BLaER1 (cell line): ENCODE measurements around the gene MOB3B.

Experiments
- H3K27ac ChIP-seq: shearing (Covaris generic); formaldehyde crosslinking; 2 replicates; pipeline ENCODE4 v1.8.1; 2022
- H3K27me3 ChIP-seq: shearing (Covaris generic); formaldehyde crosslinking; 2 replicates; pipeline ENCODE4 v1.8.1; 2022
- H3K36me3 ChIP-seq: shearing (Covaris generic); formaldehyde crosslinking; 2 replicates; pipeline ENCODE4 v1.8.1; 2022
- H3K4me1 ChIP-seq: shearing (Covaris generic); formaldehyde crosslinking; 2 replicates; pipeline ENCODE4 v1.8.1; 2022
- H3K4me2 ChIP-seq: shearing (Covaris generic); formaldehyde crosslinking; 2 replicates; pipeline ENCODE4 v1.8.1; 2022
- H3K4me3 ChIP-seq: shearing (Covaris generic); formaldehyde crosslinking; 2 replicates; pipeline ENCODE4 v1.8.1; 2022
- H3K9ac ChIP-seq: shearing (Covaris generic); formaldehyde crosslinking; 2 replicates; pipeline ENCODE4 v1.8.1; 2022
- H3K9me3 ChIP-seq: shearing (Covaris generic); formaldehyde crosslinking; 2 replicates; pipeline ENCODE4 v1.8.1; 2022
- H4K20me1 ChIP-seq: shearing (Covaris generic); formaldehyde crosslinking; 2 replicates; pipeline ENCODE4 v1.8.1; 2022
- Cebpa-rat ChIP-seq: shearing (Covaris generic); IDR thresholded peaks from 2 replicates; pipeline ENCODE4 v1.8.1; 2022

Gene MOB3B

GRCh38 chr9:27340961-27341511 is 188.6 kb downstream of the MOB3B start:
- peaks cover 36% of the 10 kb centered on the region for H3K4me1 ChIP-seq
- H3K27me3 ChIP-seq = no peaks in the 10 kb centered on the region
- H3K4me2 ChIP-seq = peak overlapping the region; percentile 36
- H3K9ac ChIP-seq = no peak overlapping the region
- no peak overlapping the region for H3K27ac ChIP-seq
- no peak overlapping the region for H3K4me3 ChIP-seq
- H3K9me3 ChIP-seq = peaks cover 11% of the 10 kb centered on the region
- H3K36me3 ChIP-seq = no peaks in the 10 kb centered on the region
- H4K20me1 ChIP-seq = no peaks in the 10 kb centered on the region
- no peak for TF ChIP-seq Cebpa-rat

- Histone ChIP-seq H3K27me3 (no peaks in the 10 kb centered on the region), H3K4me3 (no peak overlapping the region), H3K9me3 (peaks cover 11% of the 10 kb centered on the region), H3K9ac (no peak overlapping the region), H3K4me1 (peaks cover 36% of the 10 kb centered on the region), H3K4me2 (peak overlapping the region; percentile 36), H4K20me1 (no peaks in the 10 kb centered on the region), H3K27ac (no peak overlapping the region), H3K36me3 (no peaks in the 10 kb centered on the region)
- TF ChIP-seq Cebpa-rat = no peak
These were observed 189.3 kb downstream of the MOB3B start for GRCh38 chr9:27340285-27340674.

- Histone ChIP-seq H3K4me1 (peaks cover 36% of the 10 kb centered on the region), H3K9me3 (peaks cover 11% of the 10 kb centered on the region), H3K27ac (no peak overlapping the region), H3K4me3 (no peak overlapping the region), H3K4me2 (peak overlapping the region; percentile 36; the same call in 1 of the 2 replicates), H3K27me3 (no peaks in the 10 kb centered on the region), H4K20me1 (no peaks in the 10 kb centered on the region), H3K36me3 (no peaks in the 10 kb centered on the region), H3K9ac (no peak overlapping the region)
- no peak for TF ChIP-seq Cebpa-rat
These were observed 189.8 kb downstream of the MOB3B start for GRCh38 chr9:27339661-27340284.

GRCh38 chr9:27338527-27338903 is 191.1 kb downstream of the MOB3B start:
- no peak for TF ChIP-seq Cebpa-rat
- H3K9me3 ChIP-seq = peaks cover 2% of the 10 kb centered on the region
- H3K4me3 ChIP-seq = no peak overlapping the region
- no peaks in the 10 kb centered on the region for H3K27me3 ChIP-seq
- H3K36me3 ChIP-seq = no peaks in the 10 kb centered on the region
- peaks cover 39% of the 10 kb centered on the region for H3K4me1 ChIP-seq
- no peaks in the 10 kb centered on the region for H4K20me1 ChIP-seq
- no peak overlapping the region for H3K9ac ChIP-seq
- H3K4me2 ChIP-seq = no peak overlapping the region
- no peak overlapping the region for H3K27ac ChIP-seq

- H4K20me1 ChIP-seq = no peaks in the 10 kb centered on the region
- peaks cover 42% of the 10 kb centered on the region for H3K4me1 ChIP-seq
- H3K9ac ChIP-seq = no peak overlapping the region
- no peaks in the 10 kb centered on the region for H3K27me3 ChIP-seq
- H3K4me2 ChIP-seq = no peak overlapping the region
- H3K27ac ChIP-seq = no peak overlapping the region
- TF ChIP-seq Cebpa-rat = no peak
- no peaks in the 10 kb centered on the region for H3K36me3 ChIP-seq
- no peak overlapping the region for H3K4me3 ChIP-seq
- H3K9me3 ChIP-seq = no peaks in the 10 kb centered on the region
These were observed 191.6 kb downstream of the MOB3B start for GRCh38 chr9:27337833-27338526.

GRCh38 chr9:27337236-27337635 is 192.4 kb downstream of the MOB3B start:
- H3K4me1 ChIP-seq = peaks cover 42% of the 10 kb centered on the region
- no peaks in the 10 kb centered on the region for H3K9me3 ChIP-seq
- TF ChIP-seq Cebpa-rat = no peak
- no peak overlapping the region for H3K4me2 ChIP-seq
- no peaks in the 10 kb centered on the region for H3K27me3 ChIP-seq
- no peak overlapping the region for H3K9ac ChIP-seq
- no peak overlapping the region for H3K4me3 ChIP-seq
- H4K20me1 ChIP-seq = no peaks in the 10 kb centered on the region
- H3K36me3 ChIP-seq = no peaks in the 10 kb centered on the region
- no peak overlapping the region for H3K27ac ChIP-seq

- no peak overlapping the region for H3K4me3 ChIP-seq
- H3K27me3 ChIP-seq = no peaks in the 10 kb centered on the region
- no peak for TF ChIP-seq Cebpa-rat
- H3K9ac ChIP-seq = no peak overlapping the region
- no peak overlapping the region for H3K27ac ChIP-seq
- no peaks in the 10 kb centered on the region for H4K20me1 ChIP-seq
- no peaks in the 10 kb centered on the region for H3K9me3 ChIP-seq
- no peaks in the 10 kb centered on the region for H3K36me3 ChIP-seq
- H3K4me2 ChIP-seq = no peak overlapping the region
- H3K4me1 ChIP-seq = peaks cover 41% of the 10 kb centered on the region
These were observed 192.8 kb downstream of the MOB3B start for GRCh38 chr9:27336829-27337228.

GRCh38 chr9:27336126-27336525 is 193.5 kb downstream of the MOB3B start:
- H3K9ac ChIP-seq = no peak overlapping the region
- H3K27me3 ChIP-seq = no peaks in the 10 kb centered on the region
- H3K4me1 ChIP-seq = peaks cover 34% of the 10 kb centered on the region
- TF ChIP-seq Cebpa-rat = no peak
- H3K27ac ChIP-seq = no peak overlapping the region
- no peaks in the 10 kb centered on the region for H4K20me1 ChIP-seq
- H3K4me3 ChIP-seq = no peak overlapping the region
- H3K4me2 ChIP-seq = no peak overlapping the region
- no peaks in the 10 kb centered on the region for H3K36me3 ChIP-seq
- no peaks in the 10 kb centered on the region for H3K9me3 ChIP-seq

GRCh38 chr9:27335075-27335474 is 194.5 kb downstream of the MOB3B start:
- H3K4me2 ChIP-seq = no peak overlapping the region
- no peaks in the 10 kb centered on the region for H3K27me3 ChIP-seq
- no peak overlapping the region for H3K9ac ChIP-seq
- no peak overlapping the region for H3K4me3 ChIP-seq
- H3K4me1 ChIP-seq = peaks cover 23% of the 10 kb centered on the region
- 0 out of 2 replicates have a peak, but pooled peaks cover 4% of the 10 kb centered on the region for H3K36me3 ChIP-seq
- H3K9me3 ChIP-seq = no peaks in the 10 kb centered on the region
- no peaks in the 10 kb centered on the region for H4K20me1 ChIP-seq
- no peak overlapping the region for H3K27ac ChIP-seq
- TF ChIP-seq Cebpa-rat = no peak
